A549 (cell line): ENCODE measurements around the gene GM2A. TPM values are rescaled to one million over a fixed set of nuclear protein-coding genes. Genes with fewer than 3 reads are reported as not detected.

Source experiments
- ATAC-seq, 2 experiments: fragments of 200-7000 bp in 1 of 2; fragments of >200 bp in 1 of 2; cut with Nextera tagmentation in 1 of 2; cut with Tn5 transposase in 1 of 2; 3 replicates each; pipeline versions ENCODE4 v1.8.0 to v1.9.1; 2018 to 2020; ENCODE audit warnings: mild to moderate bottlenecking in 1 of 2, moderate library complexity in 1 of 2
- CTCF ChIA-PET: fragments of 300-600 bp; sonication (Branson Sonifier 250); formaldehyde crosslinking; extraction: SDS; loops from one replicate; lab custom pipeline; 2021; ENCODE audit warnings: antibody characterized with exemption, inconsistent platforms; lab: Yijun Ruan, JAX
- POLR2A ChIA-PET: fragments of 350-600 bp; formaldehyde crosslinking; extraction: SDS; loops from one replicate; lab custom pipeline; 2021; ENCODE audit warnings: antibody characterized with exemption, inconsistent platforms; lab: Yijun Ruan, JAX
- DNase-seq, 2 experiments: peaks; one replicate each; pipeline versions ENCODE4 v3.0.0 to v3.0.0-alpha.2; 2011 to 2016; ENCODE audit warnings: low read depth in 1 of 2, low spot score in 1 of 2
- FAIRE-seq: peaks from 2 replicates; lab custom pipeline; 2011; peaks lifted over from hg19 to GRCh38; lab: Jason Lieb, UNC
- H3K27ac ChIP-seq, 2 experiments: fragments of >200 bp; sonication (Bioruptor Twin); formaldehyde crosslinking; 3 replicates each; pipeline ENCODE4 v1.5.1; 2016 to 2017
- H3K4me1 ChIP-seq: fragments of >200 bp; sonication (Bioruptor Twin); formaldehyde crosslinking; 3 replicates; pipeline ENCODE4 v1.6.1; 2016
- H3K4me2 ChIP-seq: fragments of >200 bp; sonication (Bioruptor Twin); formaldehyde crosslinking; 3 replicates; pipeline ENCODE4 v1.6.1; 2016
- H3K4me3 ChIP-seq: fragments of >200 bp; sonication (Bioruptor Twin); formaldehyde crosslinking; 3 replicates; pipeline ENCODE4 v1.5.1; 2016
- H3K9me3 ChIP-seq: fragments of >200 bp; sonication (Bioruptor Twin); formaldehyde crosslinking; 3 replicates; pipeline ENCODE4 v1.6.1; 2016
- BCL3 ChIP-seq: fragments of >200 bp; sonication (Bioruptor Twin); formaldehyde crosslinking; IDR thresholded peaks from 3 replicates; pipeline ENCODE4 v1.6.1; 2016
- CBX2 ChIP-seq: fragments of 200-600 bp; sonication (generic); IDR thresholded peaks from 2 replicates; pipeline ENCODE4 v1.6.1; 2016; ENCODE audit warnings: low read depth, mild to moderate bottlenecking, borderline replicate concordance
- CBX8 ChIP-seq: fragments of 200-600 bp; sonication (generic); IDR thresholded peaks from 2 replicates; pipeline ENCODE4 v1.6.1; 2016
- CEBPB ChIP-seq, 2 experiments: fragments of >200 bp in 1 of 2; sonication (Bioruptor Twin) in 1 of 2; formaldehyde crosslinking in 1 of 2; IDR thresholded peaks; 2 replicates each; pipeline ENCODE4 v1.6.1; 2012 to 2016
- CHD4 ChIP-seq: fragments of 200-600 bp; sonication (generic); IDR thresholded peaks from 2 replicates; pipeline ENCODE4 v1.6.1; 2016; ENCODE audit warnings: antibody characterized with exemption, mild to moderate bottlenecking, borderline replicate concordance
- ELK1 ChIP-seq: fragments of 150-350 bp; IDR thresholded peaks from 2 replicates; pipeline ENCODE4 v1.6.1; 2014; ENCODE audit warnings: low read depth, mild to moderate bottlenecking, low read length
- EP300 ChIP-seq, 2 experiments: fragments of >200 bp; sonication (Bioruptor Twin); formaldehyde crosslinking; IDR thresholded peaks; 2 replicates in 1 of 2; 3 replicates in 1 of 2; pipeline ENCODE4 v1.6.1; 2016 to 2017
- GATA3 ChIP-seq: IDR thresholded peaks from 2 replicates; pipeline ENCODE4 v1.6.1; 2012; ENCODE audit warnings: borderline replicate concordance
- HEYL ChIP-seq: fragments of 250-450 bp; sonication (Bioruptor Pico); IDR thresholded peaks from 2 replicates; pipeline ENCODE4 v1.8.0; 2021; ENCODE audit warnings: mild to moderate bottlenecking, moderate library complexity
- HOXA7 ChIP-seq: fragments of 250-450 bp; sonication (Bioruptor Pico); IDR thresholded peaks from 2 replicates; pipeline ENCODE4 v1.5.0; 2020; ENCODE audit warnings: mild to moderate bottlenecking, moderate library complexity
- HOXB5 ChIP-seq: fragments of 250-450 bp; sonication (Bioruptor Pico); IDR thresholded peaks from 2 replicates; pipeline ENCODE4 v1.5.0; 2020; ENCODE audit warnings: mild to moderate bottlenecking, moderate library complexity
- JUN ChIP-seq, 2 experiments: fragments of >200 bp; sonication (Bioruptor Twin); formaldehyde crosslinking; IDR thresholded peaks; 2 replicates in 1 of 2; 3 replicates in 1 of 2; pipeline ENCODE4 v1.6.1; 2016 to 2017
- JUNB ChIP-seq: fragments of >200 bp; sonication (Bioruptor Twin); formaldehyde crosslinking; IDR thresholded peaks from 2 replicates; pipeline ENCODE4 v1.6.1; 2016
- KDM1A ChIP-seq: fragments of 200-600 bp; sonication (generic); IDR thresholded peaks from 2 replicates; pipeline ENCODE4 v1.6.1; 2016; ENCODE audit warnings: low read depth, mild to moderate bottlenecking
- MAZ ChIP-seq: fragments of 150-350 bp; IDR thresholded peaks from 2 replicates; pipeline ENCODE4 v1.6.1; 2014; ENCODE audit warnings: antibody characterized with exemption, low read depth, low read length, borderline replicate concordance
- MYC ChIP-seq: IDR thresholded peaks from 2 replicates; pipeline ENCODE4 v1.6.1; 2012; ENCODE audit warnings: mild to moderate bottlenecking, inconsistent platforms, low read length, improper control_type of control experiment, borderline replicate concordance
- POLR2A ChIP-seq: IDR thresholded peaks from 2 replicates; pipeline ENCODE4 v1.6.1; 2012; ENCODE audit warnings: mild to moderate bottlenecking, low read length
- POLR2AphosphoS2 ChIP-seq: conservative IDR thresholded peaks from 2 replicates; pipeline ENCODE4 v1.6.1; 2012; ENCODE audit warnings: low read length, improper control_type of control experiment, inconsistent platforms
- RARB ChIP-seq: fragments of 250-450 bp; sonication (Bioruptor Pico); IDR thresholded peaks from 2 replicates; pipeline ENCODE4 v1.8.0; 2021; ENCODE audit warnings: mild to moderate bottlenecking, moderate library complexity
- RFX5 ChIP-seq: fragments of 450-650 bp; IDR thresholded peaks from 2 replicates; pipeline ENCODE4 v1.7.1; 2014; ENCODE audit warnings: antibody characterized with exemption, mild to moderate bottlenecking, moderate library complexity
- RNF2 ChIP-seq: fragments of 200-600 bp; sonication (generic); IDR thresholded peaks from 2 replicates; pipeline ENCODE4 v1.6.1; 2016; ENCODE audit warnings: low read depth, mild to moderate bottlenecking, antibody characterized with exemption, moderate library complexity, borderline replicate concordance
- SMC3 ChIP-seq: fragments of >200 bp; sonication (Bioruptor Twin); formaldehyde crosslinking; IDR thresholded peaks from 3 replicates; pipeline ENCODE4 v1.6.1; 2018; ENCODE audit warnings: inconsistent platforms
- SREBF2 ChIP-seq: fragments of 450-650 bp; IDR thresholded peaks from 2 replicates; pipeline ENCODE4 v1.6.1; 2014; ENCODE audit warnings: mild to moderate bottlenecking, moderate library complexity
- TP53 ChIP-seq: fragments of 250-450 bp; sonication (Bioruptor Pico); IDR thresholded peaks from 2 replicates; pipeline ENCODE4 v1.5.0; 2021; ENCODE audit warnings: mild to moderate bottlenecking, moderate library complexity
- ZC3H11A ChIP-seq: fragments of 450-650 bp; IDR thresholded peaks from 2 replicates; pipeline ENCODE4 v1.6.1; 2014; ENCODE audit warnings: antibody characterized with exemption, mild to moderate bottlenecking
- ZSCAN20 ChIP-seq: fragments of 250-450 bp; sonication (Bioruptor Pico); IDR thresholded peaks from 2 replicates; pipeline ENCODE4 v1.8.0; 2022; ENCODE audit warnings: mild to moderate bottlenecking, moderate library complexity
- WGBS: methylation state at CpG from one replicate; pipeline ENCODE4 v1.1.6; 2017; ENCODE audit errors: missing lambda C conversion rate; 5-methylcytosine and 5-hydroxymethylcytosine counted together
- polyA plus RNA-seq, 4 experiments: library from polyadenylated mRNA; depleted of rRNA in 3 of 4; stranded (reverse); fragments of >200 nt; fragmentation: RNase III in 1 of 4; extraction: RNeasy Plus Mini Kit Qiagen cat#74134 plus additional on column Dnase treatment in 1 of 4; gene quantifications; 2 replicates in 3 of 4; 3 replicates in 1 of 4; pipeline ENCODE4 v1.2.3, GENCODE V29; 2011 to 2017
- TF ChIP-seq, protein P1 (sequence below): fragments of 450-650 bp; IDR thresholded peaks from 2 replicates; pipeline ENCODE4 v1.6.1; 2014; ENCODE audit warnings: antibody characterized with exemption
- TF ChIP-seq, protein P2 (sequence below): IDR thresholded peaks from 2 replicates; pipeline ENCODE4 v1.6.1; 2012

GM2A gene
- polyA plus RNA-seq, 2 of the 4 experiments (the other 2 are of a cell fraction), result 9.6 to 17.4 TPM

- ATAC-seq (no peak), DNase-seq (no peak), FAIRE-seq (no peak)
- no peak for TF ChIP-seq CBX8
- no peak for TF ChIP-seq HOXA7
- TF ChIP-seq HOXB5 (CRISPR knock-in tag), result no peak
- TF ChIP-seq ZC3H11A, result no peak
- TF ChIP-seq ZSCAN20 (CRISPR knock-in tag), result no peak
- TF ChIP-seq SREBF2, result no peak
- no peak for TF ChIP-seq RARB (CRISPR knock-in tag)
- TF ChIP-seq ELK1, result no peak
- TF ChIP-seq RNF2, result no peak
- no peak for TF ChIP-seq EP300 (IDR thresholded peaks at IDR 0.05)
- no peak for TF ChIP-seq CEBPB (IDR thresholded peaks at IDR 0.05)
- no peak for TF ChIP-seq MAZ
- TF ChIP-seq SMC3, result no peak
- TF ChIP-seq HEYL (CRISPR knock-in tag), result no peak
- CTCF ChIA-PET, result no interaction called here
- H3K4me2 ChIP-seq, result no peak overlapping the region
- POLR2A ChIA-PET, result no interaction called here
- H3K27ac ChIP-seq, result no peak overlapping the region
- H3K4me3 ChIP-seq, result no peak overlapping the region
- WGBS, result 37% methylated on average over 5 of the region's 5 CpGs
- no peaks in the 10 kb centered on the region for H3K9me3 ChIP-seq
- H3K4me1 ChIP-seq, result no peaks in the 10 kb centered on the region
Observed at GRCh38 chr5:151216781-151217180, 36.2 kb upstream of the GM2A start.

DNA sequence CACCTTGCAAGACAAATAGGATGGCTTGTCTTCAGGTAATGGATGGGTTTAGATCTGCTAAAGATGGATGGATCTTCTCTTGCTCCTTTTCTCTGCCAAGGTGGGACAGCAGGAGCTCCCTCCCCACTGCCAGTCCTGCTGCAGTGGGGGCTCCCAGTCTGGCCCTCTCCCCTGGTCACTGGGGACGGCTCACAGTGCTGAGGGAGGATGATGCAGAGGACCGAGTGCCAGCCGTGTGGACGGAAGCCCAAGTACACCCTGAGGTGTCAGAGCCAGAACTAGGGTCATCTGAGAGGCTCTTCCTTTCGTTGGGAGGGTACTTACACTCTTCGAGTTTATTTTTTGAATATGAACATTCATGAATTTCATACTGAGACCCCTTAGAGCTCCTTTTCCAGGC, 34.8 kb upstream of the GM2A start:
- CTCF ChIA-PET, result no interaction called here
- TF ChIP-seq ELK1 (no peak), GATA3 (no peak), RARB (CRISPR knock-in tag) (no peak), RNF2 (no peak)
- no peak for FAIRE-seq
- Histone ChIP-seq H3K4me3 (no peak overlapping the region), H3K27ac (no peak overlapping the region), H3K4me2 (no peak overlapping the region), H3K9me3 (no peaks in the 10 kb centered on the region), H3K4me1 (no peaks in the 10 kb centered on the region)
- no peak for ATAC-seq
- 44% methylated on average over 6 of the region's 6 CpGs for whole genome bisulfite sequencing
- DNase-seq, result no peak
- POLR2A ChIA-PET, result no interaction called here

GRCh38 chr5:151219138-151219537, 33.8 kb upstream of the GM2A start:
- no peak for FAIRE-seq
- no peak for DNase-seq
- TF ChIP-seq, protein P1, sequence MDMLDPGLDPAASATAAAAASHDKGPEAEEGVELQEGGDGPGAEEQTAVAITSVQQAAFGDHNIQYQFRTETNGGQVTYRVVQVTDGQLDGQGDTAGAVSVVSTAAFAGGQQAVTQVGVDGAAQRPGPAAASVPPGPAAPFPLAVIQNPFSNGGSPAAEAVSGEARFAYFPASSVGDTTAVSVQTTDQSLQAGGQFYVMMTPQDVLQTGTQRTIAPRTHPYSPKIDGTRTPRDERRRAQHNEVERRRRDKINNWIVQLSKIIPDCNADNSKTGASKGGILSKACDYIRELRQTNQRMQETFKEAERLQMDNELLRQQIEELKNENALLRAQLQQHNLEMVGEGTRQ, result no peak
- no peak for TF ChIP-seq MYC
- TF ChIP-seq MAZ, result no peak
- TF ChIP-seq POLR2AphosphoS2, result no peak
- no peak for TF ChIP-seq CHD4
- no peak for TF ChIP-seq KDM1A
- no peak for TF ChIP-seq RFX5
- TF ChIP-seq, protein P2, sequence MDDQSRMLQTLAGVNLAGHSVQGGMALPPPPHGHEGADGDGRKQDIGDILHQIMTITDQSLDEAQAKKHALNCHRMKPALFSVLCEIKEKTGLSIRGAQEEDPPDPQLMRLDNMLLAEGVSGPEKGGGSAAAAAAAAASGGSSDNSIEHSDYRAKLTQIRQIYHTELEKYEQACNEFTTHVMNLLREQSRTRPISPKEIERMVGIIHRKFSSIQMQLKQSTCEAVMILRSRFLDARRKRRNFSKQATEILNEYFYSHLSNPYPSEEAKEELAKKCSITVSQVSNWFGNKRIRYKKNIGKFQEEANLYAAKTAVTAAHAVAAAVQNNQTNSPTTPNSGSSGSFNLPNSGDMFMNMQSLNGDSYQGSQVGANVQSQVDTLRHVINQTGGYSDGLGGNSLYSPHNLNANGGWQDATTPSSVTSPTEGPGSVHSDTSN, result no peak
- no peak for TF ChIP-seq POLR2A
- TF ChIP-seq TP53 (CRISPR knock-in tag), result no peak
- no peak for TF ChIP-seq HEYL (CRISPR knock-in tag)
- no peak for TF ChIP-seq JUN (IDR thresholded peaks at IDR 0.05)
- TF ChIP-seq JUNB, result no peak
- no peak for TF ChIP-seq CBX2
- no peak for TF ChIP-seq BCL3
- Histone ChIP-seq H3K4me3 (no peak overlapping the region), H3K9me3 (no peaks in the 10 kb centered on the region), H3K4me1 (no peaks in the 10 kb centered on the region), H3K27ac (no peak overlapping the region), H3K4me2 (no peak overlapping the region)
- CTCF ChIA-PET, result interaction anchor here (0.9 kb wide), 1 partner anchor 10 kb away, joined by 3 read pairs; no protein-coding TSS in a partner anchor
- ATAC-seq, result no peak
- POLR2A ChIA-PET, result no interaction called here
- WGBS, result 73% methylated on average over 8 of the region's 9 CpGs
